Retinal pigment epithelial cell (primary cell): ENCODE data around the gene PDS5A.

ENCODE experiments used
- DNase-seq: peaks from one replicate; pipeline ENCODE4 v3.0.0-alpha.2; 2010; ENCODE audit warnings: low read depth
- H3K4me3 ChIP-seq: 2 replicates; pipeline ENCODE4 v1.5.1; 2011; ENCODE audit warnings: mild to moderate bottlenecking, low read length, control low read depth, moderate library complexity
- CTCF ChIP-seq: conservative IDR thresholded peaks from 2 replicates; pipeline ENCODE4 v1.5.1; 2011; ENCODE audit warnings: low read depth, low read length, control low read depth, inconsistent platforms

PDS5A gene

GRCh38 chr4:39877971-39878370 is 99.7 kb downstream of the PDS5A start:
- no peak overlapping the region for H3K4me3 ChIP-seq
- no peak for DNase-seq
- no peak for TF ChIP-seq CTCF

- H3K4me3 ChIP-seq: no peak overlapping the region
- DNase-seq: no peak
- no peak for TF ChIP-seq CTCF
Observed at GRCh38 chr4:39873823-39874222, 103.9 kb downstream of the PDS5A start.

GRCh38 chr4:39865280-39865679 is 112.4 kb downstream of the PDS5A start:
- no peak overlapping the region for H3K4me3 ChIP-seq
- no peak for TF ChIP-seq CTCF
- no peak for DNase-seq

- H3K4me3 ChIP-seq: no peak overlapping the region
- no peak for DNase-seq
- no peak for TF ChIP-seq CTCF
Observed at GRCh38 chr4:39864391-39864790, 113.3 kb downstream of the PDS5A start.

GRCh38 chr4:39860804-39861203 is 116.9 kb downstream of the PDS5A start:
- H3K4me3 ChIP-seq: no peak overlapping the region
- no peak for TF ChIP-seq CTCF
- no peak for DNase-seq

- H3K4me3 ChIP-seq: no peak overlapping the region
- no peak for DNase-seq
- no peak for TF ChIP-seq CTCF
Observed at GRCh38 chr4:39855909-39856512, 121.7 kb downstream of the PDS5A start.

GRCh38 chr4:39852636-39853035 is 125.1 kb downstream of the PDS5A start:
- DNase-seq: no peak
- H3K4me3 ChIP-seq: no peak overlapping the region
- no peak for TF ChIP-seq CTCF
